ENCODE results near the gene PRKAA2. TPM values are rescaled to one million over a fixed set of nuclear protein-coding genes. Genes with fewer than 3 reads are reported as not detected.
"Not testable (repeated sequence)": the region's sequence is repeated elsewhere in the genome, so short reads cannot be mapped to it uniquely, and the experiment has no call there.

Gene PRKAA2
- total and polyA plus RNA-seq, 2 of the 4 experiments (the other 2 are of a cell fraction): 0.72 to 1.4 TPM

GRCh38 chr1:56610770-56611169 is 34.3 kb upstream of the PRKAA2 start:
- H2AK9ac ChIP-seq (replicated peaks; ENCODE audit: low read depth, low read length, poor library complexity); H2BK120ac ChIP-seq (ENCODE audit: low read depth, low read length); H4K5ac ChIP-seq (ENCODE audit: low read depth, low read length); H3K27me3 ChIP-seq (ENCODE audit: control insufficient read depth, insufficient read depth, low read length); H3K9me1 ChIP-seq (ENCODE audit: insufficient read depth, low read length); H2AK5ac ChIP-seq (ENCODE audit: low read depth, low read length); H3K4ac ChIP-seq (ENCODE audit: low read depth, low read length); DNase-seq; BruUV-seq (replicated peaks); H3K9ac ChIP-seq (ENCODE audit: low read depth, low read length); H3K4me3 ChIP-seq (ENCODE audit: insufficient read depth, low read depth, low read length); in situ Hi-C loops (cut with MboI; ENCODE audit: low sequenced_read_pairs); H3K27ac ChIP-seq (ENCODE audit: insufficient read depth, low read length); H2BK5ac ChIP-seq (ENCODE audit: low read depth, low read length, poor library complexity, severe bottlenecking); H3K36me3 ChIP-seq (ENCODE audit: control insufficient read depth, insufficient read depth, low read length); H3K79me1 ChIP-seq (ENCODE audit: low read depth in 1 of 2, low read length in 2 of 2); H2AFZ ChIP-seq (replicated peaks; ENCODE audit: low read length, poor library complexity); H3K56ac ChIP-seq (ENCODE audit: extremely low read depth, insufficient read depth, low read length); H3K18ac ChIP-seq (ENCODE audit: low read depth, low read length); H2BK15ac ChIP-seq (ENCODE audit: low read depth, low read length); H3K14ac ChIP-seq (replicated peaks; ENCODE audit: low read depth, low read length); H3K4me1 ChIP-seq (ENCODE audit: control insufficient read depth, insufficient read depth, low read length); CTCF ChIA-PET; dilution Hi-C loops (cut with HindIII; ENCODE audit: low sequenced_read_pairs, unreplicated experiment); H4K91ac ChIP-seq (ENCODE audit: insufficient read depth, low read depth, low read length); H4K20me1 ChIP-seq (ENCODE audit: insufficient read depth, low read length); H2BK20ac ChIP-seq (ENCODE audit: low read depth, low read length); H3K4me2 ChIP-seq (ENCODE audit: low read depth, low read length); ATAC-seq (ENCODE audit: low read depth); H3K9me3 ChIP-seq (ENCODE audit: control insufficient read depth, insufficient read depth, low read length); H4K8ac ChIP-seq (ENCODE audit: low read depth in 2 of 2, low read length in 2 of 2); H3K23ac ChIP-seq (ENCODE audit: low read depth, low read length); intact Hi-C loops (cut with micrococcal nuclease); POLR2A ChIA-PET (ENCODE audit: unreplicated experiment): not testable (repeated sequence)
- WGBS, 2 experiments (ENCODE audit: extremely low coverage in 2 of 2, insufficient read length in 1 of 2): no CpG with 5 or more reads among the region's 6 CpGs

All from IMR-90 (cell line).